Skeletal muscle satellite cell (primary cell): ENCODE data around the gene CPN2.

Experiments
- H3K27me3 ChIP-seq: 2 replicates; pipeline ENCODE4 v1.7.0; 2013; ENCODE audit warnings: low read length; ENCODE audit not compliant: control insufficient read depth, insufficient read depth
- H3K36me3 ChIP-seq: 2 replicates; pipeline ENCODE4 v1.7.0; 2013; ENCODE audit warnings: mild to moderate bottlenecking, control low read depth, low read length; ENCODE audit not compliant: insufficient read depth
- H3K4me1 ChIP-seq: 2 replicates; pipeline ENCODE4 v1.7.0; 2013; ENCODE audit warnings: low read length; ENCODE audit not compliant: control insufficient read depth, insufficient read depth
- H3K4me2 ChIP-seq: 2 replicates; pipeline ENCODE4 v1.7.0; 2013; ENCODE audit warnings: mild to moderate bottlenecking, low read length
- H3K4me3 ChIP-seq: 2 replicates; pipeline ENCODE4 v1.7.0; 2013; ENCODE audit warnings: low read length
- H3K9ac ChIP-seq: 2 replicates; pipeline ENCODE4 v1.7.0; 2013; ENCODE audit warnings: mild to moderate bottlenecking, low read depth, low read length, moderate library complexity
- H3K9me3 ChIP-seq: replicated peaks from 2 replicates; pipeline ENCODE4 v1.7.0; 2013; ENCODE audit warnings: mild to moderate bottlenecking, control low read depth, low read length

Gene CPN2

GRCh38 chr3:194294895-194295214, 56.3 kb downstream of the CPN2 start:
- H3K9me3 ChIP-seq, result no peaks in the 10 kb centered on the region
- no peak overlapping the region for H3K9ac ChIP-seq
- H3K27me3 ChIP-seq, result peaks cover 16% of the 10 kb centered on the region
- H3K4me2 ChIP-seq, result no peak overlapping the region
- H3K36me3 ChIP-seq, result no peaks in the 10 kb centered on the region
- no peak overlapping the region for H3K4me3 ChIP-seq
- peaks cover 8% of the 10 kb centered on the region for H3K4me1 ChIP-seq

GRCh38 chr3:194294199-194294894, 56.8 kb downstream of the CPN2 start:
- no peaks in the 10 kb centered on the region for H3K9me3 ChIP-seq
- no peaks in the 10 kb centered on the region for H3K36me3 ChIP-seq
- H3K4me3 ChIP-seq, result no peak overlapping the region
- H3K4me1 ChIP-seq, result peaks cover 8% of the 10 kb centered on the region
- no peak overlapping the region for H3K9ac ChIP-seq
- H3K27me3 ChIP-seq, result peaks cover 16% of the 10 kb centered on the region
- H3K4me2 ChIP-seq, result no peak overlapping the region

- H3K9me3 ChIP-seq, result no peaks in the 10 kb centered on the region
- H3K4me3 ChIP-seq, result no peak overlapping the region
- H3K27me3 ChIP-seq, result peaks cover 21% of the 10 kb centered on the region
- no peak overlapping the region for H3K9ac ChIP-seq
- no peaks in the 10 kb centered on the region for H3K36me3 ChIP-seq
- peaks cover 8% of the 10 kb centered on the region for H3K4me1 ChIP-seq
- no peak overlapping the region for H3K4me2 ChIP-seq
Observed at GRCh38 chr3:194293546-194294198, 57.5 kb downstream of the CPN2 start.

GRCh38 chr3:194292331-194292730, 58.8 kb downstream of the CPN2 start:
- H3K4me3 ChIP-seq, result no peak overlapping the region
- peaks cover 8% of the 10 kb centered on the region for H3K4me1 ChIP-seq
- no peaks in the 10 kb centered on the region for H3K9me3 ChIP-seq
- H3K36me3 ChIP-seq, result no peaks in the 10 kb centered on the region
- peaks cover 33% of the 10 kb centered on the region for H3K27me3 ChIP-seq
- H3K4me2 ChIP-seq, result no peak overlapping the region
- H3K9ac ChIP-seq, result no peak overlapping the region
